ENCODE results near the gene BUB3. TPM values are rescaled to one million over a fixed set of nuclear protein-coding genes. Genes with fewer than 3 reads are reported as not detected.

Gene BUB3
- total and polyA plus RNA-seq, 2 of the 13 experiments (the other 11 are each of a cell fraction or from before 2014, with no cell fraction given) = 174 to 188 TPM

GRCh38 chr10:123203393-123204126, 49.4 kb downstream of the BUB3 start (continued):
- TF ChIP-seq MBNL3 (CRISPR knock-in tag; conservative IDR thresholded peaks at IDR 0.05) (no peak), AFF4 (CRISPR knock-in tag; IDR thresholded peaks at IDR 0.05) (no peak), NR3C1 (CRISPR knock-in tag; IDR thresholded peaks at IDR 0.05) (no peak), GMEB2 (CRISPR knock-in tag; IDR thresholded peaks at IDR 0.05; ENCODE audit: low read depth) (no peak), ZKSCAN8 (CRISPR knock-in tag; IDR thresholded peaks at IDR 0.05; ENCODE audit: borderline replicate concordance) (peak; percentile 61), ZNF24 (IDR thresholded peaks at IDR 0.05) (no peak), HMGA1 (CRISPR knock-in tag; conservative IDR thresholded peaks at IDR 0.05) (no peak), ZHX1 (CRISPR knock-in tag; IDR thresholded peaks at IDR 0.05; ENCODE audit: low read depth) (no peak), HNRNPH1 (optimal IDR thresholded peaks at IDR 0.05; ENCODE audit: low read depth, low read length) (no peak), CHCHD3 (CRISPR knock-in tag; IDR thresholded peaks at IDR 0.05) (no peak), BCL6 (CRISPR knock-in tag; IDR thresholded peaks at IDR 0.05) (peak; percentile 80), GATA4 (IDR thresholded peaks at IDR 0.05; ENCODE audit: borderline replicate concordance, low read depth) (no peak), NRL (CRISPR knock-in tag; IDR thresholded peaks at IDR 0.05; ENCODE audit: borderline replicate concordance) (no peak), CC2D1A (CRISPR knock-in tag; IDR thresholded peaks at IDR 0.05) (no peak), ZNF230 (CRISPR knock-in tag; IDR thresholded peaks at IDR 0.05) (no peak), ZNF768 (CRISPR knock-in tag; IDR thresholded peaks at IDR 0.05) (peak; percentile 99), ZNF34 (CRISPR knock-in tag; IDR thresholded peaks at IDR 0.05; ENCODE audit: borderline replicate concordance) (no peak), ZBTB39 (CRISPR knock-in tag; IDR thresholded peaks at IDR 0.05) (no peak), ZNF564 (CRISPR knock-in tag; IDR thresholded peaks at IDR 0.05) (no peak)

Data from HepG2 (cell line).